MM.1S (cell line): ENCODE results near the gene TOM1L1.

Experiments
- DNase-seq: peaks from one replicate; pipeline ENCODE4 v3.0.0-alpha.2; 2015
- H2AFZ ChIP-seq: fragments of 300-600 bp; sonication (generic); 2 replicates; pipeline ENCODE4 v1.6.0; 2016; ENCODE audit warnings: antibody characterized with exemption, low read length
- H3F3A ChIP-seq: fragments of 300-600 bp; sonication (generic); 2 replicates; pipeline ENCODE4 v1.6.1; 2016; ENCODE audit warnings: mild to moderate bottlenecking, antibody characterized with exemption, low read length, moderate library complexity, mixed read lengths; ENCODE audit not compliant: insufficient read depth
- H3K27ac ChIP-seq: fragments of 300-600 bp; sonication (generic); 2 replicates; pipeline ENCODE4 v1.5.1; 2016; ENCODE audit warnings: mild to moderate bottlenecking, low read length
- H3K27me3 ChIP-seq: fragments of 300-600 bp; sonication (generic); replicated peaks from 2 replicates; pipeline ENCODE4 v1.6.0; 2016; ENCODE audit warnings: low read length; ENCODE audit not compliant: insufficient read depth
- H3K36me3 ChIP-seq: fragments of 300-600 bp; sonication (generic); replicated peaks from 2 replicates; pipeline ENCODE4 v1.6.1; 2016; ENCODE audit warnings: mild to moderate bottlenecking, low read length, mixed read lengths; ENCODE audit not compliant: insufficient read depth
- H3K4me1 ChIP-seq: fragments of 300-600 bp; sonication (generic); 2 replicates; pipeline ENCODE4 v1.6.1; 2016; ENCODE audit warnings: low read length, mixed read lengths
- H3K4me2 ChIP-seq: fragments of 300-600 bp; sonication (generic); 2 replicates; pipeline ENCODE4 v1.6.0; 2016; ENCODE audit warnings: low read depth, low read length
- H3K4me3 ChIP-seq: fragments of 300-600 bp; sonication (generic); 2 replicates; pipeline ENCODE4 v1.5.1; 2016; ENCODE audit warnings: low read length, mixed read lengths
- H3K79me2 ChIP-seq: fragments of 300-600 bp; sonication (generic); 2 replicates; pipeline ENCODE4 v1.6.1; 2016; ENCODE audit warnings: mixed run types, low read length, mixed read lengths
- H3K9ac ChIP-seq: fragments of 300-600 bp; sonication (generic); 2 replicates; pipeline ENCODE4 v1.6.1; 2016; ENCODE audit warnings: low read length, mixed read lengths
- H3K9me2 ChIP-seq: fragments of 300-600 bp; sonication (generic); replicated peaks from 2 replicates; pipeline ENCODE4 v1.6.1; 2016; ENCODE audit warnings: mild to moderate bottlenecking, low read length, mixed read lengths; ENCODE audit not compliant: insufficient read depth
- H3K9me3 ChIP-seq: fragments of 300-600 bp; sonication (generic); replicated peaks from 2 replicates; pipeline ENCODE4 v1.6.1; 2016; ENCODE audit warnings: mild to moderate bottlenecking, low read length, mixed read lengths; ENCODE audit not compliant: insufficient read depth
- H4K20me1 ChIP-seq: fragments of 300-600 bp; sonication (generic); 2 replicates; pipeline ENCODE4 v1.6.1; 2016; ENCODE audit warnings: mild to moderate bottlenecking, low read length, moderate library complexity, mixed read lengths; ENCODE audit not compliant: insufficient read depth
- EZH2 ChIP-seq: fragments of 300-600 bp; sonication (generic); optimal IDR thresholded peaks from 2 replicates; pipeline ENCODE3; 2017; ENCODE audit warnings: low read depth, mild to moderate bottlenecking, antibody characterized with exemption, low read length, mixed read lengths
- EZH2phosphoT487 ChIP-seq: fragments of 300-600 bp; sonication (generic); IDR thresholded peaks from 2 replicates; pipeline ENCODE4 v1.6.1; 2018; ENCODE audit warnings: antibody characterized with exemption, low read length
- TF ChIP-seq, protein P1 (sequence below): fragments of 300-600 bp; sonication (generic); IDR thresholded peaks from 2 replicates; pipeline ENCODE4 v1.5.1; 2016; ENCODE audit warnings: antibody characterized with exemption, low read length, mixed read lengths

Gene TOM1L1

DNA sequence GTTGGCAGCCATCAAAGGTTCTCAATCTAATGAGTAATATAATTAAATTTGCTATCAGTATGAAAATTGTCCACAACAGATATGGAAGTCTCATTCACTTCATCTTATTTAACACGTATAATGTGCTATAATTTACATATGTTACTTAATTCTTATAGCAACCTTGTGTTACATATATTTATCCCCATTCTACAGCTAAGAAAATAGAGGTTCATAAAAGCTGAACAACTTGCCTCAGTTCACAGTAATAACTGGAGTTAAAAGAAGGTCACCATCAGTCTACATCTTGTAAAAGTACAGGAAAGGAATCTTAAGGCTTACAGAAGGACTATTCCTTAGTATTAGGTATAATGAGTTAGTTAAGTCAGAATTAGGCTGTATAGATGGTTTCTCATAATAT lies 95.8 kb downstream of the TOM1L1 start:
- Histone ChIP-seq H3K9me2 (no peaks in the 10 kb centered on the region), H3K27ac (no peak overlapping the region), H2AFZ (no peak overlapping the region), H3K4me3 (no peak overlapping the region), H3K4me1 (no peaks in the 10 kb centered on the region), H3K36me3 (no peaks in the 10 kb centered on the region), H3K79me2 (no peaks in the 10 kb centered on the region), H3K9me3 (no peaks in the 10 kb centered on the region), H3F3A (no peaks in the 10 kb centered on the region), H4K20me1 (no peaks in the 10 kb centered on the region), H3K9ac (no peak overlapping the region), H3K27me3 (no peaks in the 10 kb centered on the region), H3K4me2 (no peak overlapping the region)
- TF ChIP-seq, protein P1, sequence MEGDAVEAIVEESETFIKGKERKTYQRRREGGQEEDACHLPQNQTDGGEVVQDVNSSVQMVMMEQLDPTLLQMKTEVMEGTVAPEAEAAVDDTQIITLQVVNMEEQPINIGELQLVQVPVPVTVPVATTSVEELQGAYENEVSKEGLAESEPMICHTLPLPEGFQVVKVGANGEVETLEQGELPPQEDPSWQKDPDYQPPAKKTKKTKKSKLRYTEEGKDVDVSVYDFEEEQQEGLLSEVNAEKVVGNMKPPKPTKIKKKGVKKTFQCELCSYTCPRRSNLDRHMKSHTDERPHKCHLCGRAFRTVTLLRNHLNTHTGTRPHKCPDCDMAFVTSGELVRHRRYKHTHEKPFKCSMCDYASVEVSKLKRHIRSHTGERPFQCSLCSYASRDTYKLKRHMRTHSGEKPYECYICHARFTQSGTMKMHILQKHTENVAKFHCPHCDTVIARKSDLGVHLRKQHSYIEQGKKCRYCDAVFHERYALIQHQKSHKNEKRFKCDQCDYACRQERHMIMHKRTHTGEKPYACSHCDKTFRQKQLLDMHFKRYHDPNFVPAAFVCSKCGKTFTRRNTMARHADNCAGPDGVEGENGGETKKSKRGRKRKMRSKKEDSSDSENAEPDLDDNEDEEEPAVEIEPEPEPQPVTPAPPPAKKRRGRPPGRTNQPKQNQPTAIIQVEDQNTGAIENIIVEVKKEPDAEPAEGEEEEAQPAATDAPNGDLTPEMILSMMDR: no peak
- TF ChIP-seq EZH2 (no peak), EZH2phosphoT487 (no peak)
- DNase-seq: no peak

DNA sequence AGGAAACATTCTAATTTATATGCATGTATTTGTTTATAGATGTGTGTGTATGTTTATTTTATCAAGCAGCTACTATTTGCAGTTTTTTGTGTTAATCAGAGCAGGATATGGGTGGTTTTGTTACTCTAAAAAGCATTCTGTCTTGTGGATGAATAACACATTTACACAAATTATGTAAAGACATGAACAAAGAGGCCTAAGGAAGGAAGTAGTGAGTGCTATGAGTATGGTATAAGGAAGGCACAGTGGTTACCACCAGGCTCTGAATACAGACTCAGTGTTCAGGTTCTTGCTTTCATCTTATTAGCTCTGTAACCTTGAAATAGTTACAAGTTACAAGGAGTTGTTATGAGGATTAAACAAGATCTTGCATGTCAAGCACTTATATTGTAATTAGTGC lies 101.8 kb downstream of the TOM1L1 start:
- TF ChIP-seq, protein P1: no peak
- H3K36me3 ChIP-seq: no peaks in the 10 kb centered on the region
- H3K27ac ChIP-seq: no peak overlapping the region
- H3K9me3 ChIP-seq: no peaks in the 10 kb centered on the region
- H3K4me2 ChIP-seq: no peak overlapping the region
- no peak overlapping the region for H3K4me3 ChIP-seq
- no peaks in the 10 kb centered on the region for H4K20me1 ChIP-seq
- no peaks in the 10 kb centered on the region for H3K79me2 ChIP-seq
- no peaks in the 10 kb centered on the region for H3K9me2 ChIP-seq
- no peaks in the 10 kb centered on the region for H3K4me1 ChIP-seq
- no peaks in the 10 kb centered on the region for H3F3A ChIP-seq
- no peak for DNase-seq
- H3K27me3 ChIP-seq: no peaks in the 10 kb centered on the region
- no peak overlapping the region for H2AFZ ChIP-seq
- no peak overlapping the region for H3K9ac ChIP-seq

DNA sequence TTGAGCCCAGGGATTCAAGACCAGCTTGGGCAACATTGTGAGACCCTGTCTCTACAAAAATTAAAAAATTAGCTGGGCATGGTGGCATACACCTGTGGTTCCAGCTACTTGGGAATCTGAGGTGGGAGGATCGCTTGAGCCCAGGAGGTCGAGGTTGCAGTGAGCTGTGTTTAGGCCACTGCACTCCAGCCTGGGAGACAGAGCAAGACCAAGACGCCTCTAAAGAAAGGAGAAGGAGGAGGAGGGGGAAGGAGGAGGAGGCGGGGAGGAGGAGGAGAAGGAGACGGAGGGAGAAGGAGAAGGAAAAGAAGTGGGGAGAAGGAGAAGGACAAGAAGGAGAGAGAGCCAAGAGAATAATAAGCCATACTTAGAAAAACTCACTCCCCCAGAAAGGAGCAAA lies 103.8 kb downstream of the TOM1L1 start:
- no peaks in the 10 kb centered on the region for H3K9me3 ChIP-seq
- H4K20me1 ChIP-seq: no peaks in the 10 kb centered on the region
- no peak overlapping the region for H3K9ac ChIP-seq
- no peak overlapping the region for H3K4me2 ChIP-seq
- TF ChIP-seq EZH2phosphoT487 (no peak), EZH2 (no peak)
- TF ChIP-seq, protein P1: no peak
- H3K9me2 ChIP-seq: no peaks in the 10 kb centered on the region
- no peaks in the 10 kb centered on the region for H3K79me2 ChIP-seq
- H2AFZ ChIP-seq: no peak overlapping the region
- no peak overlapping the region for H3K4me3 ChIP-seq
- no peaks in the 10 kb centered on the region for H3F3A ChIP-seq
- H3K36me3 ChIP-seq: no peaks in the 10 kb centered on the region
- no peaks in the 10 kb centered on the region for H3K27me3 ChIP-seq
- no peak overlapping the region for H3K27ac ChIP-seq
- no peaks in the 10 kb centered on the region for H3K4me1 ChIP-seq
- no peak for DNase-seq
